Tibial nerve (tissue), 4 donors: Measurements from ENCODE around the gene OR52B6. TPM values are rescaled to one million over a fixed set of nuclear protein-coding genes. Genes with fewer than 3 reads are reported as not detected.
"Not testable (repeated sequence)": the region's sequence is repeated elsewhere in the genome, so short reads cannot be mapped to it uniquely, and the experiment has no call there.

Experiments used
- DNase-seq, 2 donors: peaks; one replicate each; pipeline ENCODE4 v3.0.0-alpha.2; 2019; ENCODE audit warnings: low spot score in 2 of 2
- H3K27ac ChIP-seq, 4 donors: fragments of 200-600 bp; sonication (generic) in 3 of 4; one replicate each; pipeline ENCODE4 v1.5.1; 2017 to 2019; ENCODE audit warnings: mild to moderate bottlenecking in 1 of 4
- H3K27me3 ChIP-seq, 2 donors: fragments of 200-600 bp; sonication (generic) in 1 of 2; one replicate each; pipeline versions ENCODE4 v1.5.1 to v1.6.0; 2017 to 2019
- H3K36me3 ChIP-seq, 3 donors: fragments of 200-600 bp; sonication (generic); one replicate each; pipeline ENCODE4 v1.5.1; 2018 to 2019
- H3K4me1 ChIP-seq, 4 donors: fragments of 200-600 bp; sonication (generic) in 3 of 4; one replicate each; pipeline ENCODE4 v1.5.1; 2017 to 2019
- H3K4me3 ChIP-seq, 4 donors: fragments of 200-600 bp; sonication (generic) in 3 of 4; one replicate each; pipeline ENCODE4 v1.5.1; 2017 to 2019; ENCODE audit warnings: mild to moderate bottlenecking in 1 of 4, moderate library complexity in 1 of 4
- H3K9me3 ChIP-seq, 4 donors: fragments of 200-600 bp; sonication (generic) in 3 of 4; one replicate each; pipeline ENCODE4 v1.5.1; 2017 to 2019
- EP300 ChIP-seq, 2 donors: sonication (generic); formaldehyde crosslinking; IDR thresholded peaks; one replicate each; pipeline ENCODE4 v1.6.1; 2017; ENCODE audit warnings: antibody characterized with exemption in 2 of 2, mild to moderate bottlenecking in 1 of 2
- POLR2A ChIP-seq, 2 donors: fragments of 450-650 bp; IDR thresholded peaks; one replicate each; pipeline ENCODE4 v1.6.1; 2017; ENCODE audit warnings: antibody characterized with exemption in 2 of 2, mild to moderate bottlenecking in 2 of 2, moderate library complexity in 2 of 2
- WGBS, 2 donors: methylation state at CpG; one replicate each; pipeline ENCODE4 v1.1.5; 2018; 5-methylcytosine and 5-hydroxymethylcytosine counted together
- total RNA-seq, 4 donors: library from RNA; depleted of rRNA; stranded (reverse); fragments of >200 nt; gene quantifications; one replicate each; pipeline ENCODE4 v1.1.0, GENCODE V29; 2016
- TF ChIP-seq, protein P1 (sequence below), 5 experiments: fragments of 200-600 bp in 3 of 5; fragments of 450-650 bp in 2 of 5; sonication (generic) in 3 of 5; IDR thresholded peaks; one replicate each; pipeline ENCODE4 v1.5.1; 2016 to 2019; ENCODE audit warnings: antibody characterized with exemption in 5 of 5, mild to moderate bottlenecking in 3 of 5, moderate library complexity in 2 of 5

Gene OR52B6
- total RNA-seq, 4 donors from 2014 or later: not detected

DNA sequence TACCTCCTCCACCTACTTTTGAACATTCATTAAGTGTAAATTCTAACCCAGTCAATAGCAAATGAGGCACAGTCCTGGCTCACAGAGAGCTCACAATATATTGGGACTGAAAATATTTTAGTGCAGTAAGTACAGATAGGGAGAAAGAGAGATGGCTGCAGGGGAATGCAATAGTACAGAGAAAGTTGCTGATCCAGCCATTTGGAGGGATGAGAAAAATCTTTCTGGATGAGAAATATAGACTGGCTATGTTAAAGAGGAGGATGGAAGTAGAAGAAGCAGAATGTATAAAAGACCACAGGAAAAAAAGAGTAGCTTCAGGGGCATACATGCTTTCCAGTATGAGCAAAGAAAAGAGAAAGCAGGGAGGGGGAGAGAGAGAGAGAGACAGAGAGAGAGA is 3.6 kb upstream of the OR52B6 start:
- Histone ChIP-seq H3K4me3 (no peak overlapping the region), H3K9me3 (no peaks in the 10 kb centered on the region), H3K4me1 (no peaks in the 10 kb centered on the region), H3K36me3 (no peaks in the 10 kb centered on the region), H3K27me3 (no peaks in the 10 kb centered on the region), H3K27ac (no peak overlapping the region)
- TF ChIP-seq, protein P1, sequence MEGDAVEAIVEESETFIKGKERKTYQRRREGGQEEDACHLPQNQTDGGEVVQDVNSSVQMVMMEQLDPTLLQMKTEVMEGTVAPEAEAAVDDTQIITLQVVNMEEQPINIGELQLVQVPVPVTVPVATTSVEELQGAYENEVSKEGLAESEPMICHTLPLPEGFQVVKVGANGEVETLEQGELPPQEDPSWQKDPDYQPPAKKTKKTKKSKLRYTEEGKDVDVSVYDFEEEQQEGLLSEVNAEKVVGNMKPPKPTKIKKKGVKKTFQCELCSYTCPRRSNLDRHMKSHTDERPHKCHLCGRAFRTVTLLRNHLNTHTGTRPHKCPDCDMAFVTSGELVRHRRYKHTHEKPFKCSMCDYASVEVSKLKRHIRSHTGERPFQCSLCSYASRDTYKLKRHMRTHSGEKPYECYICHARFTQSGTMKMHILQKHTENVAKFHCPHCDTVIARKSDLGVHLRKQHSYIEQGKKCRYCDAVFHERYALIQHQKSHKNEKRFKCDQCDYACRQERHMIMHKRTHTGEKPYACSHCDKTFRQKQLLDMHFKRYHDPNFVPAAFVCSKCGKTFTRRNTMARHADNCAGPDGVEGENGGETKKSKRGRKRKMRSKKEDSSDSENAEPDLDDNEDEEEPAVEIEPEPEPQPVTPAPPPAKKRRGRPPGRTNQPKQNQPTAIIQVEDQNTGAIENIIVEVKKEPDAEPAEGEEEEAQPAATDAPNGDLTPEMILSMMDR (IDR thresholded peaks at IDR 0.05): no peak
- TF ChIP-seq EP300 (IDR thresholded peaks at IDR 0.05) (no peak), POLR2A (IDR thresholded peaks at IDR 0.05) (no peak)
- no peak for DNase-seq

DNA sequence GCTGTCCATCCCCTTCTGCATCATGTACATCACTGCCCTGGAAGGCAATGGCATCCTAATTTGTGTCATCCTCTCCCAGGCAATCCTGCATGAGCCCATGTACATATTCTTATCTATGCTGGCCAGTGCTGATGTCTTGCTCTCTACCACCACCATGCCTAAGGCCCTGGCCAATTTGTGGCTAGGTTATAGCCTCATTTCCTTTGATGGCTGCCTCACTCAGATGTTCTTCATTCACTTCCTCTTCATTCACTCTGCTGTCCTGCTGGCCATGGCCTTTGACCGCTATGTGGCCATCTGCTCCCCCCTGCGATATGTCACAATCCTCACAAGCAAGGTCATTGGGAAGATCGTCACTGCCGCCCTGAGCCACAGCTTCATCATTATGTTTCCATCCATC is 337 bp downstream of the OR52B6 start:
- 74 to 83% methylated on average over 4 of the region's 4 CpGs for WGBS, 2 donors
- no peak for DNase-seq
- H3K27ac ChIP-seq: no peak overlapping the region
- TF ChIP-seq POLR2A (IDR thresholded peaks at IDR 0.05) (no peak), EP300 (IDR thresholded peaks at IDR 0.05) (no peak)
- TF ChIP-seq, protein P1 (IDR thresholded peaks at IDR 0.05): no peak
- H3K36me3 ChIP-seq: no peaks in the 10 kb centered on the region
- no peak overlapping the region for H3K4me3 ChIP-seq
- H3K9me3 ChIP-seq: no peaks in the 10 kb centered on the region
- no peaks in the 10 kb centered on the region for H3K4me1 ChIP-seq
- H3K27me3 ChIP-seq: no peaks in the 10 kb centered on the region

DNA sequence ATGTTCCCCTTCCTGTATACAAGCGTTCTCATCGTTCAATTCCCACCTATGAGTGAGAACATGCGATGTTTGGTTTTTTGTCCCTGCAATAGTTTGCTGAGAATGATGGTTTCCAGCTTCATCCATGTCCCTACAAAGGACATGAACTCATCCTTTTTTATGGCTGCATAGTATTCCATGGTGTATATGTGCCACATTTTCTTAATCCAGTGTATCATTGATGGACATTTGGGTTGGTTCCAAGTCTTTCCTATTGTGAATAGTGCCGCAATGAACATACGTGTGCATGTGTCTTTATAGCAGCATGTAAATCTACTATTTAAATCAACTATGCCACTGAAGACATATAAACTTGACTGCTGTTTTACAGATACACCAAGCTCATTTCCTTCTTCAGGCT is 3.8 kb downstream of the OR52B6 start:
- H3K4me1 ChIP-seq, H3K4me3 ChIP-seq, H3K27me3 ChIP-seq, H3K9me3 ChIP-seq, H3K36me3 ChIP-seq, H3K27ac ChIP-seq, DNase-seq: not testable (repeated sequence)
- WGBS, 2 donors: 79 to 89% methylated on average over 5 of the region's 5 CpGs

DNA sequence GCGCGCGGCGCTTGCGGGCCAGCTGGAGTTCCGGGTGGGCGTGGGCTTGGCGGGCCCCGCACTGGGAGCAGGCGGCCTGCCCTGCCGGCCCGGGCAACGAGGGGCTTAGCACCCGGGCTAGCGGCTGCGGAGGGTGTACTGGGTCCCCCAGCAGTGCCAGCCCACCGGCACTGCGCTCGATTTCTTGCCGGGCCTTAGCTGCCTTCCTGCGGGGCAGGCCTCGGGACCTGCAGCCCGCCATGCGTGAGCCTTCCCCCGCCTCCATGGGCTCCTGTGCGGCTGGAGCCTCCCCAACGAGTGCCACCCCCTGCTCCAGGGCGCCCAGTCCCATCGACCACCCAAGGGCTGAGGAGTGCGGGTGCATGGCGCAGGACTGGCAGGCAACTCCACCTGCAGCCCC is 9.2 kb downstream of the OR52B6 start:
- not testable (repeated sequence) for H3K36me3 ChIP-seq, H3K27me3 ChIP-seq, H3K4me1 ChIP-seq, H3K27ac ChIP-seq, H3K4me3 ChIP-seq, DNase-seq, H3K9me3 ChIP-seq
- 95 to 98% methylated on average over 22 to 31 of the region's 31 CpGs for WGBS, 2 donors

DNA sequence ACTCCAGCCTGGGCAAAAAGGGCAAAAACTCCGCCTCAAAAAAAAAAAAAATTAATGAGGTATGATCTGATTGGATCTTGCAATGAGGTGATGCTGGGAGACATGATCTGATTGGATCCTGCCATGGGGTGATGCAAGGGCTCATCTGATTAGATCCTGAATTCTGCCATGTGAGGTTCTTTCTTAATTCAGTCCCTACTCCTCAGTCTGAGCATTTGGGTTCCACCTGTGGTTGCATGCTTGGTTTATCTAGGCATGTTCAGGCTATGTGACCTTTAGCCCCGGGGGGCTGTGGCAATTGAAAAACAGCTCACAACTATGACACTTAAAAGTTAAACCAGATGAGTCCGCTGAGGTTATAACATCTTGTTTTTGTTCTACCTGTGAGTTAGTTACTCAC is 10.9 kb downstream of the OR52B6 start:
- TF ChIP-seq POLR2A (IDR thresholded peaks at IDR 0.05): no peak
- TF ChIP-seq, protein P1 (IDR thresholded peaks at IDR 0.05): no peak
- TF ChIP-seq EP300 (IDR thresholded peaks at IDR 0.05): no peak
- 64 to 89% methylated on average over 3 of the region's 3 CpGs for WGBS, 2 donors
- H3K4me1 ChIP-seq: peaks cover 0 to 4% (median 2%) of the 10 kb centered on the region in 4 donors
- peaks cover 0 to 5% (median 0%) of the 10 kb centered on the region in 3 donors for H3K36me3 ChIP-seq
- no peak overlapping the region for H3K4me3 ChIP-seq
- H3K27ac ChIP-seq: no peak overlapping the region
- H3K9me3 ChIP-seq: no peaks in the 10 kb centered on the region
- no peaks in the 10 kb centered on the region for H3K27me3 ChIP-seq
- no peak for DNase-seq

DNA sequence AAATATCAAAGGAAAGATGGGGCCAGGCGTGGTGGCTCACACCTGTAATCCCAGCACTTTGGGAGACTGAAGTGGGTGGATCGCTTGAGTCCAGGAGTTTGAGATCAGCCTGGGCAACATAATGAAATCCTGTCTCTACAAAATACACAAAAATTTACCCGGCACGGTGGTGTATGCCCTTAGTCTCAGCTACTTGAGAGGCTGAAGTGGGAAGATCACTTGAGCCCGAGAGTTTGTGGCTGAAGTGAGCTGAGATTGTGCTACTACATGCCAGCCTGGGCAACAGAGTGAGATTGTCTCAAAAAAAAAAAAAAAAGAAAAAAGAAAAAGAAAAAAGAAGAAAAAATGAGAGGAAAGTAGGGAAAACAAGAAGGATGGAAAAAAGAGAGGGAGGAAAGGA is 11.9 kb downstream of the OR52B6 start:
- no peak overlapping the region for H3K27ac ChIP-seq
- no peaks in the 10 kb centered on the region for H3K9me3 ChIP-seq
- DNase-seq: no peak
- peaks cover 0 to 5% (median 0%) of the 10 kb centered on the region in 3 donors for H3K36me3 ChIP-seq
- TF ChIP-seq EP300 (IDR thresholded peaks at IDR 0.05): no peak
- TF ChIP-seq POLR2A (IDR thresholded peaks at IDR 0.05): no peak
- TF ChIP-seq, protein P1 (IDR thresholded peaks at IDR 0.05): no peak
- WGBS, 2 donors: 83% methylated on average over 5 of the region's 5 CpGs
- H3K27me3 ChIP-seq: no peaks in the 10 kb centered on the region
- peaks cover 0 to 4% (median 3%) of the 10 kb centered on the region in 4 donors for H3K4me1 ChIP-seq
- no peak overlapping the region for H3K4me3 ChIP-seq
